Heart left ventricle (tissue), 16 donors: ENCODE results near the gene NVL. TPM values are rescaled to one million over a fixed set of nuclear protein-coding genes. Genes with fewer than 3 reads are reported as not detected.

Source experiments
- ATAC-seq, 4 donors: fragments of 200-7000 bp; cut with Tn5 transposase; one replicate each; pipeline ENCODE4 v1.9.1; 2020 to 2022; ENCODE audit warnings: moderate library complexity in 4 of 4, mild to moderate bottlenecking in 3 of 4, moderate number of reproducible peaks in 1 of 4
- DNase-seq, 5 donors: peaks; one replicate each; pipeline ENCODE4 v3.0.0-alpha.2; 2020
- H3K27ac ChIP-seq, 12 donors: fragments of 200-600 bp; sonication (generic) in 4 of 12; one replicate each; pipeline versions ENCODE4 v1.5.0 to v1.8.0; 2016 to 2022; ENCODE audit warnings: mild to moderate bottlenecking in 2 of 12
- H3K27me3 ChIP-seq, 9 donors: fragments of 200-600 bp; sonication (generic) in 2 of 9; one replicate each; pipeline versions ENCODE4 v1.5.1 to v1.8.0; 2016 to 2022; ENCODE audit warnings: mild to moderate bottlenecking in 3 of 9
- H3K36me3 ChIP-seq, 9 donors: fragments of 200-600 bp; sonication (generic) in 2 of 9; one replicate each; pipeline versions ENCODE4 v1.5.0 to v1.8.0; 2018 to 2022; ENCODE audit warnings: mild to moderate bottlenecking in 2 of 9
- H3K4me1 ChIP-seq, 12 donors: fragments of 200-600 bp; sonication (generic) in 4 of 12; one replicate each; pipeline versions ENCODE4 v1.5.0 to v1.8.0; 2016 to 2022; ENCODE audit warnings: mild to moderate bottlenecking in 3 of 12
- H3K4me3 ChIP-seq, 12 donors: fragments of 200-600 bp; sonication (generic) in 4 of 12; one replicate each; pipeline versions ENCODE4 v1.5.0 to v1.8.0; 2017 to 2022; ENCODE audit warnings: mild to moderate bottlenecking in 9 of 12, moderate library complexity in 4 of 12
- H3K9me3 ChIP-seq, 12 donors: fragments of 200-600 bp; sonication (generic) in 4 of 12; one replicate each; pipeline versions ENCODE4 v1.5.0 to v1.8.0; 2016 to 2022; ENCODE audit warnings: mild to moderate bottlenecking in 1 of 12
- CTCF ChIP-seq, 12 donors: fragments of 200-600 bp; sonication (generic) in 4 of 12; IDR thresholded peaks; one replicate each; pipeline versions ENCODE4 v1.5.0 to v1.8.0; 2018 to 2022; ENCODE audit warnings: antibody characterized with exemption in 12 of 12, mild to moderate bottlenecking in 5 of 12
- POLR2A ChIP-seq, 2 donors: fragments of 450-650 bp; IDR thresholded peaks; one replicate each; pipeline ENCODE4 v1.6.1; 2017; ENCODE audit warnings: antibody characterized with exemption in 2 of 2, mild to moderate bottlenecking in 2 of 2, moderate library complexity in 2 of 2
- WGBS, 4 donors: extraction: QIAGEN DNeasy Blood & Tissue Kit in 2 of 4; methylation state at CpG; one replicate each; pipeline versions ENCODE4 v1.1.5 to v1.1.7; 2013 to 2018; 5-methylcytosine and 5-hydroxymethylcytosine counted together
- intact Hi-C, 10 donors: fragments of 100-400 bp; cut with DNase I; formaldehyde crosslinking; loops; one replicate each; pipeline versions ENCODE4 v1.11.1 to v1.14.2; 2022
- polyA plus RNA-seq, 2 donors: library from polyadenylated mRNA; stranded (reverse); fragments of 200-250 nt; gene quantifications; one replicate each; pipeline ENCODE4 v1.2.3, GENCODE V29; 2013
- total RNA-seq, 9 donors: library from RNA; depleted of rRNA in 2 of 9; stranded (reverse); fragments of >200 nt in 2 of 9; fragmentation: NEBNext Ultra II Directional in 3 of 9; extraction: Animal tissue kit (Norgen Biotek cat#: 25700) in 3 of 9; gene quantifications; one replicate each; pipeline versions ENCODE4 v1.1.0 to v1.2.4, GENCODE V29; 2016 to 2023
- donor health status: ischemic (EF 13 %, LVEDD 7.1; RV severe dilation, severe dysfunction).
- donor health status: healthy with polysubstance abuse.
- donor health status: DM: no; HTN: yes; CAD: no.
- donor health status: DM: no; HTN: no; CAD: no.
- donor health status: ischemic (EF 25% LVEDD 6.9; RV normal size, moderate dysfunction).
- donor health status: ischemic (EF 25% LVEDD 5.7; RV mildly dilated, moderate dysfunction).
- donor health status: healthy.
- donor health status: DM: yes; HTN: yes; CAD: no.
- donor health status: ischemic (EF 35%, LVEDD 5.7; RV mildly dilated, moderate dysfunction).
- donor health status: nonischemic (EF 11% LVEDD 7.7; RV severe dilation, severe dysfunction).
- donor health status: DM: yes; HTN: yes; CAD: no.
- donor health status: PGD.
- donor health status: ischemic (EF 29% LVEDD 5.4; RV normal size, mild dysfunction).
- donor health status: nonischemic (EF 23%, LVEDD 6.1; RV moderate dilation, normal function).

The NVL gene
- total and polyA plus RNA-seq, 11 donors, result 4.8 to 14.8 (median 9.3) TPM

GRCh38 chr1:224358237-224358636 is 28.3 kb upstream of the NVL start:
- DNase-seq, result no peak
- peaks cover 0 to 31% (median 18%) of the 10 kb centered on the region in 12 donors for H3K4me1 ChIP-seq
- peak overlapping the region in 6 of 12 donors; percentile 80 to 97 (median 86) for H3K4me3 ChIP-seq
- intact Hi-C loops, result loop anchor here in 1 of 10 donors (2.0 kb wide), 1 partner anchor 75 kb away; no protein-coding TSS in a partner anchor
- H3K27ac ChIP-seq, result peak overlapping the region in 1 of 12 donors; percentile 93
- ATAC-seq, result no peak
- 71 to 80% (median 77%) methylated on average over 4 of the region's 4 CpGs for WGBS, 4 donors
- no peaks in the 10 kb centered on the region for H3K27me3 ChIP-seq
- H3K9me3 ChIP-seq, result no peaks in the 10 kb centered on the region
- TF ChIP-seq CTCF (IDR thresholded peaks at IDR 0.05) (no peak), POLR2A (IDR thresholded peaks at IDR 0.05) (no peak)
- peaks cover 0 to 5% (median 0%) of the 10 kb centered on the region in 9 donors for H3K36me3 ChIP-seq

- DNase-seq (no peak), ATAC-seq (no peak)
- no peaks in the 10 kb centered on the region for H3K9me3 ChIP-seq
- 28 to 39% (median 35%) methylated on average over 9 of the region's 9 CpGs for WGBS, 4 donors
- H3K4me1 ChIP-seq, result peaks cover 0 to 31% (median 18%) of the 10 kb centered on the region in 12 donors
- peaks cover 0 to 4% (median 0%) of the 10 kb centered on the region in 9 donors for H3K36me3 ChIP-seq
- H3K4me3 ChIP-seq, result peak overlapping the region; percentile 48 to 97 (median 86)
- peak overlapping the region in 11 of 12 donors; percentile 69 to 95 (median 83) for H3K27ac ChIP-seq
- TF ChIP-seq CTCF (IDR thresholded peaks at IDR 0.05) (no peak), POLR2A (IDR thresholded peaks at IDR 0.05) (no peak)
- intact Hi-C loops, result loop anchor here in 1 of 10 donors (2.0 kb wide), 1 partner anchor 75 kb away; no protein-coding TSS in a partner anchor
- H3K27me3 ChIP-seq, result no peaks in the 10 kb centered on the region
These were observed 27.7 kb upstream of the NVL start for GRCh38 chr1:224357626-224358124.

- peaks cover 0 to 4% (median 0%) of the 10 kb centered on the region in 9 donors for H3K36me3 ChIP-seq
- peak within 1 kb of the TSS; percentile 66 to 95 (median 81) for H3K27ac ChIP-seq
- 0 to 1% (median 0%) methylated on average over 22 to 78 of the region's 78 CpGs for WGBS, 4 donors
- H3K9me3 ChIP-seq, result no peaks in the 10 kb centered on the region
- DNase-seq, result peak; percentile 91 to 95 (median 93)
- ATAC-seq, result peak; percentile 98 to 99 (median 98)
- intact Hi-C loops, result no loop called here
- H3K27me3 ChIP-seq, result no peaks in the 10 kb centered on the region
- peaks cover 0 to 31% (median 18%) of the 10 kb centered on the region in 12 donors for H3K4me1 ChIP-seq
- TF ChIP-seq CTCF (IDR thresholded peaks at IDR 0.05) (no peak), POLR2A (IDR thresholded peaks at IDR 0.05) (peak in 1 of 2 donors; percentile 83)
- peak within 1 kb of the TSS; percentile 48 to 97 (median 86) for H3K4me3 ChIP-seq
These were observed 27.0 kb upstream of the NVL start, which contains the start of gene CNIH4 for GRCh38 chr1:224356685-224357625. Gene CNIH4, plus strand, starts transcription at chr1:224356879. Its CDS starts 46 bp downstream, at chr1:224356925.
